Suprapubic skin (tissue), 3 donors: ENCODE measurements around the gene SLC25A40.

ENCODE experiments used
- CTCF ChIP-seq, 2 donors: fragments of 200-600 bp in 1 of 2; fragments of 450-650 bp in 1 of 2; sonication (generic) in 1 of 2; IDR thresholded peaks; one replicate each; pipeline ENCODE4 v1.5.1; 2016 to 2019; ENCODE audit warnings: antibody characterized with exemption in 2 of 2, mild to moderate bottlenecking in 1 of 2, moderate library complexity in 1 of 2
- POLR2A ChIP-seq, 2 donors: fragments of 450-650 bp; IDR thresholded peaks; one replicate each; pipeline ENCODE4 v1.6.1; 2017; ENCODE audit warnings: antibody characterized with exemption in 2 of 2, mild to moderate bottlenecking in 2 of 2, moderate library complexity in 2 of 2

- TF ChIP-seq CTCF (IDR thresholded peaks at IDR 0.05) (peak in 1 of 2 donors; percentile 26), POLR2A (IDR thresholded peaks at IDR 0.05) (no peak)
Observed at GRCh38 chr7:87797798-87798403, 78.3 kb downstream of the SLC25A40 start.
